Embryonic facial prominence (tissue), 1 donor: ENCODE results near the gene FRMD4A.
A peak's percentile ranks its signal among the peaks of the same experiment; 100 is the strongest.
"Not testable (repeated sequence)": the region's sequence is repeated elsewhere in the genome, so short reads cannot be mapped to it uniquely, and the experiment has no call there.

Source experiments
- DNase-seq: peaks from one replicate; pipeline ENCODE4 v3.0.0-alpha.2; 2016; ENCODE audit errors: extremely low spot score

FRMD4A gene

GRCh38 chr10:13915710-13916109, 415.0 kb downstream of the FRMD4A start:
- DNase-seq = no peak

GRCh38 chr10:13913897-13914296, 416.8 kb downstream of the FRMD4A start:
- DNase-seq = no peak

- DNase-seq = no peak
Observed at GRCh38 chr10:13911821-13912520, 418.8 kb downstream of the FRMD4A start.

- no peak for DNase-seq
Observed at GRCh38 chr10:13909516-13910258, 421.0 kb downstream of the FRMD4A start.

GRCh38 chr10:13908475-13908874, 422.2 kb downstream of the FRMD4A start:
- no peak for DNase-seq

- DNase-seq = no peak
Observed at GRCh38 chr10:13907570-13907969, 423.2 kb downstream of the FRMD4A start.

- DNase-seq = no peak
Observed at GRCh38 chr10:13905281-13905680, 425.4 kb downstream of the FRMD4A start.

- DNase-seq = no peak
Observed at GRCh38 chr10:13904064-13904463, 426.7 kb downstream of the FRMD4A start.

- no peak for DNase-seq
Observed at GRCh38 chr10:13902868-13903587, 427.7 kb downstream of the FRMD4A start.

GRCh38 chr10:13899941-13900340, 430.8 kb downstream of the FRMD4A start:
- no peak for DNase-seq

GRCh38 chr10:13896146-13896545, 434.6 kb downstream of the FRMD4A start:
- DNase-seq = not testable (repeated sequence)

- DNase-seq = no peak
Observed at GRCh38 chr10:13894412-13895093, 436.2 kb downstream of the FRMD4A start.

- no peak for DNase-seq
Observed at GRCh38 chr10:13893926-13894325, 436.8 kb downstream of the FRMD4A start.

- DNase-seq = no peak
Observed at GRCh38 chr10:13892871-13893270, 437.9 kb downstream of the FRMD4A start.

GRCh38 chr10:13892001-13892491, 438.7 kb downstream of the FRMD4A start:
- DNase-seq = no peak

GRCh38 chr10:13891128-13892000, 439.4 kb downstream of the FRMD4A start:
- no peak for DNase-seq

- DNase-seq = peak; percentile 36
Observed at GRCh38 chr10:13890233-13891127, 440.2 kb downstream of the FRMD4A start.

- DNase-seq = no peak
Observed at GRCh38 chr10:13887761-13888160, 443.0 kb downstream of the FRMD4A start.

GRCh38 chr10:13885238-13885990, 445.3 kb downstream of the FRMD4A start:
- no peak for DNase-seq
